ENCODE results near the gene SRPK1. TPM values are rescaled to one million over a fixed set of nuclear protein-coding genes. Genes with fewer than 3 reads are reported as not detected.
"Not testable (repeated sequence)": the region's sequence is repeated elsewhere in the genome, so short reads cannot be mapped to it uniquely, and the experiment has no call there.

The SRPK1 gene
- total RNA-seq, 2 donors from 2014 or later, result 86.2 to 98.5 TPM

- Mint-ChIP-seq H3K27ac (no peak overlapping the region), H3K36me3 (ENCODE audit: low read depth) (peaks cover 46% of the 10 kb centered on the region), H3K4me3 (no peak overlapping the region), H3K27me3 (ENCODE audit: insufficient read depth) (no peaks in the 10 kb centered on the region), H3K4me1 (peaks cover 14% of the 10 kb centered on the region), H3K9me3 (peaks cover 19% of the 10 kb centered on the region)
- TF ChIP-seq CTCF (conservative IDR thresholded peaks at IDR 0.05), result no peak
- no peak for DNase-seq
- Histone ChIP-seq H3K9me3 (ENCODE audit: control insufficient read depth, low read length) (peaks cover 22% of the 10 kb centered on the region), H3K4me1 (ENCODE audit: control insufficient read depth, insufficient read depth, low read length) (no peaks in the 10 kb centered on the region), H3K36me3 (ENCODE audit: control insufficient read depth, insufficient read depth, low read length) (peaks cover 65% of the 10 kb centered on the region), H3K4me3 (ENCODE audit: low read length) (no peak overlapping the region), H3K27ac (ENCODE audit: low read depth, low read length) (no peak overlapping the region), H3K9ac (ENCODE audit: extremely low read depth, low read length, poor library complexity, severe bottlenecking) (no peak overlapping the region), H3K27me3 (ENCODE audit: control insufficient read depth, insufficient read depth, low read length, poor library complexity, severe bottlenecking) (no peaks in the 10 kb centered on the region)
- WGBS, 2 experiments (ENCODE audit: insufficient coverage in 1 of 2, insufficient read length in 1 of 2), result 94 to 100% methylated on average over 1 to 2 of the region's 3 CpGs
These were observed 4.8 kb downstream of the SRPK1 start for GRCh38 chr6:35916056-35916455.

- WGBS, 2 experiments (ENCODE audit: insufficient coverage in 1 of 2, insufficient read length in 1 of 2), result 93 to 96% methylated on average over 4 to 6 of the region's 6 CpGs
- peaks cover 34% of the 10 kb centered on the region for H3K9me3 Mint-ChIP-seq
- H3K4me3 Mint-ChIP-seq, result no peak overlapping the region
- Histone ChIP-seq H3K4me1 (ENCODE audit: control insufficient read depth, insufficient read depth, low read length) (no peaks in the 10 kb centered on the region), H3K4me3 (ENCODE audit: low read length) (no peak overlapping the region), H3K36me3 (ENCODE audit: control insufficient read depth, insufficient read depth, low read length) (peaks cover 81% of the 10 kb centered on the region), H3K27me3 (ENCODE audit: control insufficient read depth, insufficient read depth, low read length, poor library complexity, severe bottlenecking) (no peaks in the 10 kb centered on the region), H3K9me3 (ENCODE audit: control insufficient read depth, low read length) (peaks cover 37% of the 10 kb centered on the region), H3K27ac (ENCODE audit: low read depth, low read length) (no peak overlapping the region), H3K9ac (ENCODE audit: extremely low read depth, low read length, poor library complexity, severe bottlenecking) (no peak overlapping the region)
- peaks cover 14% of the 10 kb centered on the region for H3K4me1 Mint-ChIP-seq
- H3K27me3 Mint-ChIP-seq (ENCODE audit: insufficient read depth), result no peaks in the 10 kb centered on the region
- no peak for TF ChIP-seq CTCF (conservative IDR thresholded peaks at IDR 0.05)
- no peak for DNase-seq
- H3K36me3 Mint-ChIP-seq (ENCODE audit: low read depth), result peaks cover 61% of the 10 kb centered on the region
- H3K27ac Mint-ChIP-seq, result peak overlapping the region; percentile 55
These were observed 6.4 kb downstream of the SRPK1 start for GRCh38 chr6:35914536-35914935.

- Histone ChIP-seq H3K4me1 (ENCODE audit: control insufficient read depth, insufficient read depth, low read length) (no peaks in the 10 kb centered on the region), H3K36me3 (ENCODE audit: control insufficient read depth, insufficient read depth, low read length) (peaks cover 91% of the 10 kb centered on the region), H3K27ac (ENCODE audit: low read depth, low read length) (no peak overlapping the region), H3K9me3 (ENCODE audit: control insufficient read depth, low read length) (peaks cover 56% of the 10 kb centered on the region), H3K4me3 (ENCODE audit: low read length) (no peak overlapping the region), H3K9ac (ENCODE audit: extremely low read depth, low read length, poor library complexity, severe bottlenecking) (no peak overlapping the region), H3K27me3 (ENCODE audit: control insufficient read depth, insufficient read depth, low read length, poor library complexity, severe bottlenecking) (no peaks in the 10 kb centered on the region)
- no peaks in the 10 kb centered on the region for H3K4me1 Mint-ChIP-seq
- H3K27ac Mint-ChIP-seq, result no peak overlapping the region
- no peak for TF ChIP-seq CTCF (conservative IDR thresholded peaks at IDR 0.05)
- H3K4me3 Mint-ChIP-seq, result no peak overlapping the region
- no peaks in the 10 kb centered on the region for H3K27me3 Mint-ChIP-seq (ENCODE audit: insufficient read depth)
- peaks cover 80% of the 10 kb centered on the region for H3K36me3 Mint-ChIP-seq (ENCODE audit: low read depth)
- H3K9me3 Mint-ChIP-seq, result peaks cover 51% of the 10 kb centered on the region
- WGBS, 2 experiments (ENCODE audit: insufficient coverage in 1 of 2, insufficient read length in 1 of 2), result 90 to 95% methylated on average over 4 to 8 of the region's 8 CpGs
- no peak for DNase-seq
These were observed 8.8 kb downstream of the SRPK1 start for GRCh38 chr6:35911871-35912653.

GRCh38 chr6:35909571-35909970 lies 11.3 kb downstream of the SRPK1 start:
- H3K27me3 ChIP-seq (ENCODE audit: control insufficient read depth, insufficient read depth, low read length, poor library complexity, severe bottlenecking); DNase-seq; H3K27me3 Mint-ChIP-seq (ENCODE audit: insufficient read depth); H3K4me1 Mint-ChIP-seq; H3K4me1 ChIP-seq (ENCODE audit: control insufficient read depth, insufficient read depth, low read length); H3K27ac Mint-ChIP-seq; H3K4me3 Mint-ChIP-seq; H3K27ac ChIP-seq (ENCODE audit: low read depth, low read length); H3K9ac ChIP-seq (ENCODE audit: extremely low read depth, low read length, poor library complexity, severe bottlenecking): not testable (repeated sequence)
- Mint-ChIP-seq H3K9me3 (peaks cover 51% of the 10 kb centered on the region), H3K36me3 (ENCODE audit: low read depth) (peaks cover 81% of the 10 kb centered on the region)
- Histone ChIP-seq H3K4me3 (ENCODE audit: low read length) (peak overlapping the region; percentile 59), H3K36me3 (ENCODE audit: control insufficient read depth, insufficient read depth, low read length) (peaks cover 86% of the 10 kb centered on the region), H3K9me3 (ENCODE audit: control insufficient read depth, low read length) (peaks cover 56% of the 10 kb centered on the region)
- 88 to 91% methylated on average over 1 to 2 of the region's 2 CpGs for WGBS, 2 experiments (ENCODE audit: insufficient coverage in 1 of 2, insufficient read length in 1 of 2)

GRCh38 chr6:35908753-35909401 lies 12.0 kb downstream of the SRPK1 start:
- not testable (repeated sequence) for H3K4me1 ChIP-seq (ENCODE audit: control insufficient read depth, insufficient read depth, low read length); H3K27ac ChIP-seq (ENCODE audit: low read depth, low read length); H3K9ac ChIP-seq (ENCODE audit: extremely low read depth, low read length, poor library complexity, severe bottlenecking); H3K27me3 ChIP-seq (ENCODE audit: control insufficient read depth, insufficient read depth, low read length, poor library complexity, severe bottlenecking); H3K27ac Mint-ChIP-seq; DNase-seq; H3K4me3 Mint-ChIP-seq; H3K4me1 Mint-ChIP-seq; H3K27me3 Mint-ChIP-seq (ENCODE audit: insufficient read depth)
- peaks cover 82% of the 10 kb centered on the region for H3K36me3 Mint-ChIP-seq (ENCODE audit: low read depth)
- peaks cover 85% of the 10 kb centered on the region for H3K36me3 ChIP-seq (ENCODE audit: control insufficient read depth, insufficient read depth, low read length)
- H3K9me3 ChIP-seq (ENCODE audit: control insufficient read depth, low read length), result peaks cover 56% of the 10 kb centered on the region
- peak overlapping the region; percentile 59 for H3K4me3 ChIP-seq (ENCODE audit: low read length)
- peaks cover 51% of the 10 kb centered on the region for H3K9me3 Mint-ChIP-seq
- 96 to 98% methylated on average over 5 of the region's 5 CpGs for WGBS, 2 experiments (ENCODE audit: insufficient coverage in 1 of 2, insufficient read length in 1 of 2)
